ENCODE measurements around the gene ALKBH5. TPM values are rescaled to one million over a fixed set of nuclear protein-coding genes. Genes with fewer than 3 reads are reported as not detected.

ALKBH5 gene
- total RNA-seq, 2 donors from 2014 or later, result 177 to 193 TPM

GRCh38 chr17:18253187-18253884 lies 69.7 kb downstream of the ALKBH5 start:
- TF ChIP-seq CTCF (IDR thresholded peaks at IDR 0.05), result no peak
- H3K4me1 ChIP-seq, result peaks cover 0 to 30% of the 10 kb centered on the region in 2 donors
- H3K27me3 ChIP-seq, result no peaks in the 10 kb centered on the region
- peaks cover 79% of the 10 kb centered on the region for H3K36me3 ChIP-seq
- DNase-seq (ENCODE audit: low spot score), result no peak
- H3K9me3 ChIP-seq, result no peaks in the 10 kb centered on the region
- H3K27ac ChIP-seq, result no peak overlapping the region
- H3K4me3 ChIP-seq, result no peak overlapping the region

DNA sequence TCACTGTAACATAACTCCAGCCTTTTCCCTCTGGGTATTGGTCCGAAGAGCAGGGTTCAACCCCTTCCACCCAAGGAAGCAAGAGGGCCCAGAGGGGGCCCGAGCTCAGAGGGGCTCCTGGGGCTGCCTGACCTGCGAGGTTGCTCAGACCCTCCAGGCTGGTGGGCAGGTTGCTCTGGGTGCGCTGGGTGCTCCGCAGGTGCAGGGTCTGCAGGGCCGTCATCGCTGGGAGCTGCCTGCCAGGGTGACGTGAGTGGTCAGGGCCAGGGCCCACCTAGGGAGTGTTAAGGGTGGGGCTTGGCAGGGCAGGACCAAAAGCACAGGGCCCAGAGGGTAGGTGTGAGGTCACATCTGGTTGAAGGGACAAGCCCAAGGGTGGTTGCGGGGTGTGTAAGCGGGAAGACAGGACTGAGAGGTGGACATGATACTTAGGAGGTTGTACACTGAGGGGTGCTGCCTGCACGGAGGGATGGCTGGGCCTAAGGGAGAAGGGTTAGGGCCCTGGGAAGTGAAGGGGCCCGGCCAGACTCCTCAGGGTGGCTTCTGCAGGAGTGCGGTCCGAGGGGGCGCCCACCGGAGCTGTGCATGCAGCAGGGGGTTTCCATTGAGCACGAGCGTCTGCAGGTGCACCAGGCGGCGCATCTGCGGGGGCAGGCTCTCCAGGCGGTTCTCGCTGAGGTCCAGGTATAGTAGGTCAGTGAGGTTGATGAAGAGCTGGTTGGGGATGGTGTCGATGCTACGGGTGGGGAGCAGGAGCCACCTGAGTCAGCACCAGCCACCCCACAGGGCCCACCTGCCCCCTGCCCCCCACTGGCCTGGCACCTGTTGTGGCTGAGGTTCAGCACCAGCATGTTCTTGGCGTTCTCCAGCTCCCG lies 70.6 kb downstream of the ALKBH5 start:
- DNase-seq (ENCODE audit: low spot score), result no peak
- Histone ChIP-seq H3K27me3 (no peaks in the 10 kb centered on the region), H3K36me3 (peaks cover 74% of the 10 kb centered on the region), H3K27ac (no peak overlapping the region), H3K4me1 (peaks cover 0 to 26% of the 10 kb centered on the region in 2 donors), H3K9me3 (no peaks in the 10 kb centered on the region), H3K4me3 (no peak overlapping the region)
- no peak for TF ChIP-seq CTCF (IDR thresholded peaks at IDR 0.05)

DNA sequence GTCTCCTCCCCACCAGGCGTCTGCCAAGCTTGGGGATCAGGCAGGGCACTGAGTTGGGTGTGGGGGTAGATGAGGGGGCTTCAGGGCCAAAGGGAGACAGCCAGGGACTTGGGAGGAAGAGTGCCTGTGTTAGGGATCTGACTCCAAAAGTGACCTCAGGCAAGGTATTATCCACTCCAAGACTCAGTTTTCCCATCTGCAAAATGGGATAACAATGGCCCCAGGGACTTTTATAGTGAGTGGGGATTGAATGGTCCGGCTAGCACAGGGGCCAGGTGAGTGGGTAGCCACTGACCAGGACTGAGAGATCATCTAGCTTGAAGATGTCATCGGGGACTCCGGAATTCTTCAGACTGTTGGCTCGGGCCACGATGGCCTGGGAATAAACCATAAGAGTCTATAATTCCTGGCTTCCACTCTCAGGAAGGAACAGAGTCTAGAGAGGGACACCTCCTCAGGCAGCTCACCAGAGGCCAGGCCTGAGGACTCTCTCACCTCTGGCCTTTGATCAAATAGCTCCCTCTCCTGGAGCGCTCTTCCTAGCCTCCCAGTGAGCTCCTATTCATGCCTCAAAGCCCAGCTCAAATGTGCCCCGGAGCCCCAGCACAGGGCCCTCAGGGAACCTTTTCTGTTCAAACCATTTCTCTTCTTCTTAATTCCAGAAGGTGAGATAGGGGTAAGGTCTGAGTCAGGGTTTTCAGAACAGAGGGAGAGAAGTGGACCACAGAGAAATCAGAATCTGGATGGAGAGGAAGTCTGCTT lies 71.4 kb downstream of the ALKBH5 start:
- no peak for DNase-seq (ENCODE audit: low spot score)
- no peak for TF ChIP-seq CTCF (IDR thresholded peaks at IDR 0.05)
- Histone ChIP-seq H3K27ac (no peak overlapping the region), H3K27me3 (no peaks in the 10 kb centered on the region), H3K4me3 (no peak overlapping the region), H3K36me3 (peaks cover 66% of the 10 kb centered on the region), H3K4me1 (peaks cover 0 to 32% of the 10 kb centered on the region in 2 donors), H3K9me3 (no peaks in the 10 kb centered on the region)

DNA sequence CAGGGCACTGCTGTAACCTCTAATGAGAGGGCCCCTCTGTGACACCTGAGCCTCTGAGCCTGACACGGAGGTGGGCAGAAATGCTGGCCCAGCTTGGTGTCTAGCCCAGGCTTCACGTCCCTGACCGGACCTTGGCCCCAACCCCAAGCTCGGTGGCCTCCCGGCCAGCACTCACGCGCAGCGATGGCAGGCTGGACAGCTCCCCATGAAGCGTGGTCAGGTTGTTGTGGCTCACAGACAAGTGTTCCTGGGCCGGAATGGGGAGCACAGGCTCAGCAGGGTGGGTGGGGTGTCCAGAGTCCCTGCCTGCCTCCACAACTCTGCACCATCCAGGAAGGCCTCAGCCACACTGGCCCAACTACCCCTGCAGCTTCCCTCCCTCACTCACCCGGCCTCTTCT lies 72.7 kb downstream of the ALKBH5 start:
- H3K36me3 ChIP-seq, result peaks cover 53% of the 10 kb centered on the region
- no peak for DNase-seq (ENCODE audit: low spot score)
- no peaks in the 10 kb centered on the region for H3K27me3 ChIP-seq
- no peak for TF ChIP-seq CTCF (IDR thresholded peaks at IDR 0.05)
- no peak overlapping the region for H3K27ac ChIP-seq
- H3K4me3 ChIP-seq, result no peak overlapping the region
- peaks cover 0 to 38% of the 10 kb centered on the region in 2 donors for H3K4me1 ChIP-seq
- H3K9me3 ChIP-seq, result no peaks in the 10 kb centered on the region

DNA sequence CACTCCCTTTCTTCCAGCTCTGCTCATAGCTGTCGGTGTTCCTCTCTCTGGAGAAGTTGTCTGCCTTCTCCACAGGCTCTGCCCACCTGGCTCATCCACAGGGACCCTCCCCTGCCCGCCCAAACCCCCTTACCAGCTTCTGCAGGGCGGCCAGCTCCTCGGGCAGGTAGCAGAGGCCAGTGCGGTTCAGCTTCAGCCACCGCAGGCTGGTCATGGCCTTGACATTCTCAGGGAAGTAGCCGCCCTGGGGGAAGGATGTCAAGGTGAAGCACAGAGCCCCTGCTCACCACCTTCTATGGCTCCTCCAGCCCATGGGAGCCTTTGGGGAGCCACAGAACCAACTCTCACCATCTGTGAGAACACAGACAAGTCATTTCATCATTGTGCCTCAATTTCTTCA lies 73.1 kb downstream of the ALKBH5 start:
- Histone ChIP-seq H3K27me3 (no peaks in the 10 kb centered on the region), H3K4me3 (peak overlapping the region in 1 of 2 donors; percentile 98), H3K27ac (peak overlapping the region; percentile 97 to 98), H3K36me3 (peaks cover 49% of the 10 kb centered on the region), H3K4me1 (peaks cover 0 to 42% of the 10 kb centered on the region in 2 donors), H3K9me3 (no peaks in the 10 kb centered on the region)
- DNase-seq (ENCODE audit: low spot score), result no peak
- no peak for TF ChIP-seq CTCF (IDR thresholded peaks at IDR 0.05)
